Neural progenitor cell (in vitro differentiated cells): Measurements from ENCODE around the gene ZMIZ1. TPM values are rescaled to one million over a fixed set of nuclear protein-coding genes. Genes with fewer than 3 reads are reported as not detected.

Experiments
- DNase-seq: peaks from one replicate; pipeline ENCODE4 v3.0.0-alpha.2; 2016; ENCODE audit warnings: low spot score
- H2AFZ ChIP-seq: fragments of 200-600 bp; sonication (generic); replicated peaks from 2 replicates; pipeline ENCODE4 v1.6.1; 2016; ENCODE audit warnings: antibody characterized with exemption
- H3F3A ChIP-seq: fragments of 200-600 bp; sonication (generic); 2 replicates; pipeline ENCODE4 v1.6.1; 2016; ENCODE audit warnings: antibody characterized with exemption, low read depth
- H3K27ac ChIP-seq: fragments of 200-600 bp; sonication (generic); 2 replicates; pipeline ENCODE4 v1.5.1; 2016; ENCODE audit warnings: mild to moderate bottlenecking
- H3K27me3 ChIP-seq: fragments of 200-600 bp; sonication (generic); 2 replicates; pipeline ENCODE4 v1.6.1; 2016; ENCODE audit warnings: mild to moderate bottlenecking, moderate library complexity
- H3K36me3 ChIP-seq: fragments of 200-600 bp; sonication (generic); 2 replicates; pipeline ENCODE4 v1.5.1; 2016
- H3K4me1 ChIP-seq: fragments of 200-600 bp; sonication (generic); 2 replicates; pipeline ENCODE4 v1.6.1; 2016; ENCODE audit warnings: mixed run types
- H3K4me2 ChIP-seq: fragments of 200-600 bp; sonication (generic); 2 replicates; pipeline ENCODE4 v1.6.1; 2016
- H3K4me3 ChIP-seq: fragments of 200-600 bp; sonication (generic); 2 replicates; pipeline ENCODE4 v1.5.1; 2016
- H3K79me2 ChIP-seq: fragments of 200-600 bp; sonication (generic); 2 replicates; pipeline ENCODE4 v1.6.1; 2016; ENCODE audit warnings: low read depth
- H3K9ac ChIP-seq: fragments of 200-600 bp; sonication (generic); 2 replicates; pipeline ENCODE4 v1.6.1; 2016
- H3K9me3 ChIP-seq: fragments of 200-600 bp; sonication (generic); 2 replicates; pipeline ENCODE4 v1.5.1; 2016; ENCODE audit warnings: low read depth
- H4K20me1 ChIP-seq: fragments of 200-600 bp; sonication (generic); 2 replicates; pipeline ENCODE4 v1.6.1; 2016; ENCODE audit warnings: low read depth
- H3K27ac Mint-ChIP-seq: 3 replicates; pipeline ENCODE4 v1.8.0; 2021; ENCODE audit warnings: mixed read lengths
- H3K27me3 Mint-ChIP-seq: 2 replicates; pipeline ENCODE4 v1.8.0; 2022; ENCODE audit warnings: low read depth, mild to moderate bottlenecking, inconsistent platforms, moderate library complexity, mixed read lengths; ENCODE audit not compliant: insufficient read depth
- H3K36me3 Mint-ChIP-seq: 3 replicates; pipeline ENCODE4 v1.8.0; 2021; ENCODE audit warnings: mixed read lengths
- H3K4me1 Mint-ChIP-seq: 3 replicates; pipeline ENCODE4 v1.8.0; 2021; ENCODE audit warnings: mixed read lengths
- H3K4me3 Mint-ChIP-seq: 3 replicates; pipeline ENCODE4 v1.8.0; 2021; ENCODE audit warnings: mild to moderate bottlenecking, moderate library complexity, mixed read lengths
- H3K9me3 Mint-ChIP-seq: 3 replicates; pipeline ENCODE4 v1.8.0; 2020; ENCODE audit warnings: mixed read lengths
- EZH2 ChIP-seq: fragments of 200-600 bp; sonication (generic); IDR thresholded peaks from 2 replicates; pipeline ENCODE4 v1.6.1; 2017; ENCODE audit warnings: antibody characterized with exemption, mild to moderate bottlenecking, moderate library complexity
- EZH2phosphoT487 ChIP-seq: fragments of 200-600 bp; sonication (generic); IDR thresholded peaks from 2 replicates; pipeline ENCODE4 v1.6.1; 2017; ENCODE audit warnings: antibody characterized with exemption
- total RNA-seq: library from RNA; depleted of rRNA; stranded (reverse); fragments of >200 nt; gene quantifications from 2 replicates; pipeline ENCODE4 v1.2.3, GENCODE V29; 2015; ENCODE audit warnings: low replicate concordance
- TF ChIP-seq, protein P1 (sequence below): fragments of 200-600 bp; sonication (generic); IDR thresholded peaks from 2 replicates; pipeline ENCODE4 v1.5.1; 2017; ENCODE audit warnings: antibody characterized with exemption, mild to moderate bottlenecking

Gene ZMIZ1
- total RNA-seq, 1 donor from 2014 or later = 5.8 TPM

- peaks cover 39% of the 10 kb centered on the region for H3K4me1 Mint-ChIP-seq
Measured at GRCh38 chr10:79047584-79047874, 21.2 kb upstream of the ZMIZ1 start.

GRCh38 chr10:79047875-79048638, 20.7 kb upstream of the ZMIZ1 start:
- Histone ChIP-seq H2AFZ (no peak overlapping the region), H4K20me1 (no peaks in the 10 kb centered on the region), H3K4me3 (no peak overlapping the region), H3K27ac (no peak overlapping the region), H3K9me3 (no peaks in the 10 kb centered on the region), H3K79me2 (no peaks in the 10 kb centered on the region), H3K36me3 (no peaks in the 10 kb centered on the region), H3K9ac (no peak overlapping the region), H3K4me2 (no peak overlapping the region), H3F3A (no peaks in the 10 kb centered on the region), H3K27me3 (no peaks in the 10 kb centered on the region), H3K4me1 (peaks cover 22% of the 10 kb centered on the region)
- peaks cover 41% of the 10 kb centered on the region for H3K4me1 Mint-ChIP-seq
- TF ChIP-seq EZH2 (no peak), EZH2phosphoT487 (no peak)
- TF ChIP-seq, protein P1, sequence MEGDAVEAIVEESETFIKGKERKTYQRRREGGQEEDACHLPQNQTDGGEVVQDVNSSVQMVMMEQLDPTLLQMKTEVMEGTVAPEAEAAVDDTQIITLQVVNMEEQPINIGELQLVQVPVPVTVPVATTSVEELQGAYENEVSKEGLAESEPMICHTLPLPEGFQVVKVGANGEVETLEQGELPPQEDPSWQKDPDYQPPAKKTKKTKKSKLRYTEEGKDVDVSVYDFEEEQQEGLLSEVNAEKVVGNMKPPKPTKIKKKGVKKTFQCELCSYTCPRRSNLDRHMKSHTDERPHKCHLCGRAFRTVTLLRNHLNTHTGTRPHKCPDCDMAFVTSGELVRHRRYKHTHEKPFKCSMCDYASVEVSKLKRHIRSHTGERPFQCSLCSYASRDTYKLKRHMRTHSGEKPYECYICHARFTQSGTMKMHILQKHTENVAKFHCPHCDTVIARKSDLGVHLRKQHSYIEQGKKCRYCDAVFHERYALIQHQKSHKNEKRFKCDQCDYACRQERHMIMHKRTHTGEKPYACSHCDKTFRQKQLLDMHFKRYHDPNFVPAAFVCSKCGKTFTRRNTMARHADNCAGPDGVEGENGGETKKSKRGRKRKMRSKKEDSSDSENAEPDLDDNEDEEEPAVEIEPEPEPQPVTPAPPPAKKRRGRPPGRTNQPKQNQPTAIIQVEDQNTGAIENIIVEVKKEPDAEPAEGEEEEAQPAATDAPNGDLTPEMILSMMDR = no peak
- no peaks in the 10 kb centered on the region for H3K9me3 Mint-ChIP-seq
- DNase-seq = no peak
- no peak overlapping the region for H3K27ac Mint-ChIP-seq
- H3K4me3 Mint-ChIP-seq = no peak overlapping the region
- no peaks in the 10 kb centered on the region for H3K36me3 Mint-ChIP-seq
- peaks cover 18% of the 10 kb centered on the region for H3K27me3 Mint-ChIP-seq

More at GRCh38 chr10:79047584-79047874, 21.2 kb upstream of the ZMIZ1 start:
- Mint-ChIP-seq H3K36me3 (no peaks in the 10 kb centered on the region), H3K27ac (peak overlapping the region; percentile 86), H3K9me3 (no peaks in the 10 kb centered on the region), H3K4me3 (no peak overlapping the region), H3K27me3 (peaks cover 18% of the 10 kb centered on the region)
- H3K27ac ChIP-seq = no peak overlapping the region
- no peak overlapping the region for H2AFZ ChIP-seq
- H3K36me3 ChIP-seq = no peaks in the 10 kb centered on the region
- DNase-seq = no peak
- H3K27me3 ChIP-seq = no peaks in the 10 kb centered on the region
- H4K20me1 ChIP-seq = no peaks in the 10 kb centered on the region
- H3K9ac ChIP-seq = no peak overlapping the region
- H3F3A ChIP-seq = no peaks in the 10 kb centered on the region
- H3K9me3 ChIP-seq = no peaks in the 10 kb centered on the region
- H3K4me3 ChIP-seq = no peak overlapping the region
- H3K4me2 ChIP-seq = no peak overlapping the region
- H3K4me1 ChIP-seq = peaks cover 20% of the 10 kb centered on the region
- TF ChIP-seq EZH2 = no peak
- no peak for TF ChIP-seq EZH2phosphoT487
- TF ChIP-seq, protein P1 = no peak
- no peaks in the 10 kb centered on the region for H3K79me2 ChIP-seq

- Mint-ChIP-seq H3K27ac (no peak overlapping the region), H3K4me1 (peaks cover 41% of the 10 kb centered on the region), H3K27me3 (peaks cover 20% of the 10 kb centered on the region), H3K9me3 (no peaks in the 10 kb centered on the region), H3K4me3 (no peak overlapping the region), H3K36me3 (no peaks in the 10 kb centered on the region)
- no peak overlapping the region for H3K4me3 ChIP-seq
- peaks cover 22% of the 10 kb centered on the region for H3K4me1 ChIP-seq
- no peaks in the 10 kb centered on the region for H3K9me3 ChIP-seq
- TF ChIP-seq EZH2phosphoT487 = no peak
- no peak for TF ChIP-seq EZH2
- TF ChIP-seq, protein P1 = no peak
- H3K4me2 ChIP-seq = no peak overlapping the region
- H3K79me2 ChIP-seq = no peaks in the 10 kb centered on the region
- no peak overlapping the region for H3K9ac ChIP-seq
- H2AFZ ChIP-seq = no peak overlapping the region
- H4K20me1 ChIP-seq = no peaks in the 10 kb centered on the region
- no peak overlapping the region for H3K27ac ChIP-seq
- no peaks in the 10 kb centered on the region for H3K36me3 ChIP-seq
- H3F3A ChIP-seq = no peaks in the 10 kb centered on the region
- no peaks in the 10 kb centered on the region for H3K27me3 ChIP-seq
- DNase-seq = no peak
Measured at GRCh38 chr10:79048639-79049550, 19.9 kb upstream of the ZMIZ1 start.
